Motor neuron (in vitro differentiated cells): ENCODE results near the gene RNF144A. TPM values are rescaled to one million over a fixed set of nuclear protein-coding genes. Genes with fewer than 3 reads are reported as not detected.
"Not testable (repeated sequence)": the region's sequence is repeated elsewhere in the genome, so short reads cannot be mapped to it uniquely, and the experiment has no call there.

Experiments used
- ATAC-seq, 8 experiments: fragments of 200-7000 bp; cut with Tn5 transposase; replicated peaks in 6 of 8; 2 replicates each; pipeline ENCODE4 v1.8.0; 2021; ENCODE audit warnings: mild to moderate bottlenecking in 8 of 8, moderate library complexity in 8 of 8
- H3K27ac ChIP-seq, 2 donors: fragments of 250-450 bp; sonication (Bioruptor Pico); 2 replicates each; pipeline ENCODE4 v1.9.0; 2021; ENCODE audit warnings: antibody characterized with exemption in 2 of 2, mild to moderate bottlenecking in 2 of 2, moderate library complexity in 1 of 2
- H3K4me1 ChIP-seq, 2 donors: fragments of 250-450 bp; sonication (Bioruptor Pico); replicated peaks in 1 of 2; 2 replicates each; pipeline ENCODE4 v1.6.1; 2021; ENCODE audit warnings: antibody characterized with exemption in 2 of 2, mild to moderate bottlenecking in 2 of 2, moderate library complexity in 1 of 2
- H3K4me3 ChIP-seq, 5 donors: fragments of 250-450 bp; sonication (Bioruptor Pico); 2 replicates each; pipeline ENCODE4 v1.9.0; 2021; ENCODE audit warnings: antibody characterized with exemption in 5 of 5, mild to moderate bottlenecking in 5 of 5, moderate library complexity in 4 of 5
- WGBS, 10 experiments: fragments of 450-650 bp; shearing (Covaris generic); methylation state at CpG; one replicate each; pipeline ENCODE4 v1.0.0; 2022; 5-methylcytosine and 5-hydroxymethylcytosine counted together
- in situ Hi-C, 9 experiments: fragments of 400-800 bp; cut with MboI; loops; one replicate each; pipeline ENCODE4 v1.15.0; 2021; ENCODE audit warnings: low sequenced_read_pairs in 9 of 9, low pct_unique_long_range_greater_than_20kb in 2 of 9; ENCODE audit not compliant: unreplicated experiment in 9 of 9
- total RNA-seq, 8 experiments: library from RNA; unstranded; fragments of 300-600 nt; gene quantifications; 2 replicates each; pipeline versions ENCODE4 v1.2.3 to v1.2.4, GENCODE V29; 2022

The RNF144A gene
- total RNA-seq, 8 experiments from 2014 or later, result 8.3 to 34.8 (median 22.5) TPM

DNA sequence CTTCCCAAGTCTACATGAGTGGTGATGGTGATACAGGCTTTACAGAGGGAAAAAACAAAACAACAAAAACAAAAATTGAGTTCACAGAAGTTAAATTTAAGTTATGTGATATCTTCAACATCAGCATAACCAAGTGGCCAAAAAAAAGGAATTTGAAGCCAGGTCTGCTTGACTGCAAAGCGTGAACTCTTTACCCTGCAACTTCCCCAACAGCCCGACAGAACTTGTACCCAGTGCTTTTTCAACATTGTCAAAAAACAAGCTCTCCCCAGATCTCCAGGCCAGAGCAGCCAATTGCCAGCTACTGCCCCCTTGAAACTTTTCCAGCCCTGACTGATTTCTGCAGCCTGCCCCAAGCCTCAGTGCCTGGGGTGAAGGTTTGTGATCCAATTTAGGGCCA lies 76.7 kb downstream of the RNF144A start:
- in situ Hi-C loops, result no loop called here
- 70 to 92% (median 80%) methylated on average over 2 of the region's 2 CpGs; no CpG with 5 or more reads in 1 of the 10 experiments for WGBS, 10 experiments
- Histone ChIP-seq H3K27ac (no peak overlapping the region), H3K4me1 (peaks cover 17 to 37% of the 10 kb centered on the region in 2 donors), H3K4me3 (no peak overlapping the region)
- no peak for ATAC-seq

DNA sequence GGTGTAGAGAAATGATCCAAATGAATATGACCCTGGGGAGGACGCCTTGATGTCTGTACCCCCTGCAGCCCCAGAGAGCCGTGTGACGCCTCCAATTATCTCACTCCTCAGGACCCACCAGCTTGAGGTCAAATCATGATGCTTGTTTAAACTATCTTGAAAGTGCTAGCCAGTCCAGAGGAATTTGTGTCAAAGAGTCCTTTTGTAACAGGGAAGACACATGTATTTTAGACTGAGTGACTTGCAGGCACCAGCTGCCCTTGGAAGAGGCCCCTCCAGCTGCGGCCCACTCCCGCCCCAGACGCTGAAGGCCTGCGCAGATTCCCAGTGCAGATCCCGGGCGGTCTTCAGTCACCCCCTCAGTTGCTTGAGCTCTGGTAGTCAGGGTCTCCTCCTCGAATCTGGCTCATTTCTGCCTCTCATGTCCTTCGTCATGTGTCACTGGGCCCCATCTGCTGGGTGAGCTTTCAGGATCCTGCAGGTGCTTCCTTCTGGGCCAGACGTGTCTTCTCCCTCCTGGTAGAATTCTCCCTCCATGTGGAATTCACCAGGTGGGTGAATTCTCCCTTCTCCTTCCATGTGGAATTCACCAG lies 77.4 kb downstream of the RNF144A start:
- ATAC-seq, result no peak
- no peak overlapping the region for H3K27ac ChIP-seq
- in situ Hi-C loops, result no loop called here
- H3K4me3 ChIP-seq, result no peak overlapping the region
- peaks cover 19 to 37% of the 10 kb centered on the region in 2 donors for H3K4me1 ChIP-seq
- 82 to 100% (median 88%) methylated on average over 1 to 5 of the region's 12 CpGs; no CpG with 5 or more reads in 4 of the 10 experiments for whole genome bisulfite sequencing, 10 experiments

DNA sequence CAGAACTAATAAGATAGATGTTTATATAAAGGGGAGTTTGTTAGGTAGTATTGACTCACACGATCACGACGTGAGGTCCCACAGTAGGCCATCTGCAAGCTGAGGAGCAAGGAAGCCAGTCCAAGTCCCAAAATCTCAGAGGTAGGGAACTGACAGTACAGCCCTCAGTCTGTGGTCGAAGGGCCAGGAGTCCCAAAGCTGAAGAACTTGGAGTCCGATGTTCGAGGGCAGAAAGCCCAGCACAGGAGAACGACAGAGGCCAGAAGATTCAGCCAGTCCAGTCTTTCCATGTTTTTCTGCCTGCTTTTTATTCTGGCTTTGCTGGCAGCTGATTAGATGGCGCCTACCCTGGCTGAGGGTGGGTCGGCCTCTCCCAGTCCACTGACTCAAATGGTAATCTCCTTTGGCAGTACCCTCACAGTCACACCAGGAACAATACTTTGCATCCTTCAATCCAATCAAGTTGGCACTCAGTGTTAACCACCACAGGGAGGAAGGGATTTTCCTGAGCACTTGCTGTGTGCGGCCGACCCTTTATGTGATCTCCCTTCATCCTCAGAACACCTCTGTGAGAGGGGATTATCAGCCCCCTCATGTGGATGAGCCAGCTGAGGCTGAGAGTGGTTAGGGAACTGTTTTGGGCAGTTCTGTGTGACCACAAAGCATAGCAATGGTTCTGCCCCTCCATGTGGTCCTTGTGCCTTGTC lies 78.3 kb downstream of the RNF144A start:
- Histone ChIP-seq H3K27ac (no peak overlapping the region), H3K4me1 (peaks cover 19 to 37% of the 10 kb centered on the region in 2 donors), H3K4me3 (no peak overlapping the region)
- 53 to 100% (median 92%) methylated on average over 1 to 7 of the region's 11 CpGs; no CpG with 5 or more reads in 2 of the 10 experiments for WGBS, 10 experiments
- no peak for ATAC-seq
- in situ Hi-C loops, result no loop called here

DNA sequence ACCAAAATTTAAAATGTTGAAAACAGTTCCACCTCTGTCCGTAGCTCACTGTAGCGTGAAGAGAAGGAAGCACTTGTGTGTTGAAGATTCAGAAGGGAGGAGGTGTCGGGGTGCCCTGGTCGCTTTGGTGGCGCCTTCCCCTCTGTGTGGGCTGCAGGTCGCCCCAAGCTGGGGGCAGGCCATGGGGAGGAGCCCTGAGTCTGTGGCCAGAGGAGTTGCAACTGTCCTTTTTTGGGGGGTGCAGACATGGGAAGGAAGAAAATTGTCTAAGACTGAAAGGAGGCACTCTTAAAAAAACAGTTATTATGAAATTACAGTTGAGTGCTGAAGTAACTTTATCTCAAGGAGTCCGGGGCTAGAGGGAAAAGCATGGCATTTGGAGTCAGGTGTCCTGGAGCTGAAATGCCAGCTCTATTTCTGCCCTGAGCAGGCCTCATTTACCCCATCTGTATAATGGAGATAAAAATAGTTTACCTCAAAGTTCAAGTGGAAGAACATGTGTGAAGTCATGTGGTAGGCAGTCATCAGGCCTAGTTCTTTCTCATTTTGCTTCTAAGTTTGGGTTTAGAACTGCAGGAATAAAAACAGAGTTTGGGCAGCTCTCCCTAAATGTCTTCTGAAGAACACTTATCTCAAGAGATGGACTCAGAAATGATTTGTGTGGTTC lies 82.1 kb downstream of the RNF144A start:
- Histone ChIP-seq H3K4me1 (peaks cover 10 to 13% of the 10 kb centered on the region in 2 donors), H3K4me3 (no peak overlapping the region), H3K27ac (no peak overlapping the region)
- ATAC-seq, result no peak
- 80 to 100% (median 93%) methylated on average over 1 to 5 of the region's 7 CpGs; no CpG with 5 or more reads in 1 of the 10 experiments for WGBS, 10 experiments
- in situ Hi-C loops, result no loop called here

DNA sequence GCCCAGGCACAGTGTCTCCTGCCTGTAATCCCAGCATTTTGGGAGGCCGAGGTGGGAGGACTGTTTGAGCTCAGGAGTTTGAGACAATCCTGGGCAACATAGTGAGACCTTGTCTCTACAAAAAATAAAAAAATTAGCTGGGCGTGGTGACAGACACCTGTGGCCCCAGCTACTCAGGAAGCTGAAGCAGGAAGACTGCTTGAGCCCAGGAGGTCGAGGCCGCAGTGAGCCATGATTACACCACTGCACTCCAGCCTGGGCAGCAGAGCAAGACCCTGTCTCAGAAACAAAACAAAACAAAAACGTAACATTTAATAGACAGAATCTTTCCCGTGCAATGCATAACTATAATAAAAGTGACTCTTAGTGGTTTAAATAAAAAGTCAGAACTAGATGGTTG lies 84.2 kb downstream of the RNF144A start:
- H3K27ac ChIP-seq, H3K4me3 ChIP-seq, H3K4me1 ChIP-seq, ATAC-seq: not testable (repeated sequence)
- in situ Hi-C loops, result loop anchor here in 1 of 9 experiments (25.0 kb wide), 1 partner anchor 89 kb away; the partner anchor contains the start of gene RNF144A
- 74 to 100% (median 94%) methylated on average over 1 to 6 of the region's 6 CpGs; no CpG with 5 or more reads in 1 of the 10 experiments for WGBS, 10 experiments

DNA sequence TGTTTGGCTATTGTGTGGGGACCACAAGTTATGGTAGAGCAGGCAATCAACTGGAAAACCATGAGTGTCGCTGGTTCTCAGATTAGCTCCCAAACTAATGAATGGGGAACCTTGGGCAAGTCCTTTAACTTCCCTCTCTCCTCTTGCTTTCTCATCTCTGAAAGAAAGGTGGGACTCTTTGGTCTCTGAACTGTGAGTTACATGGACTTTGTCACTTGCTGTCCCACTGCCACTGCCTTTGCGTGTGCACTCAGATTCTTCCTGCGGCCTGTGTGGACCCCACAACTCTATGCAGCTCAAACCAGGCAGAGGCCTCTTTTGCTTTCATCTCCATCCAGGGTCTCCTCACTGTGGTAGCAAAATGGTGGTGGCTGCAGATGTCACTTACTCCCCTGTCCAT lies 86.7 kb downstream of the RNF144A start:
- in situ Hi-C loops, result loop anchor here in 1 of 9 experiments (25.0 kb wide), 1 partner anchor 92 kb away; the partner anchor contains the start of gene RNF144A
- no peak overlapping the region for H3K27ac ChIP-seq
- peaks cover 18 to 25% of the 10 kb centered on the region in 2 donors for H3K4me1 ChIP-seq
- 90 to 100% (median 95%) methylated on average over 2 to 3 of the region's 3 CpGs; no CpG with 5 or more reads in 3 of the 10 experiments for WGBS, 10 experiments
- H3K4me3 ChIP-seq, result no peak overlapping the region
- no peak for ATAC-seq

DNA sequence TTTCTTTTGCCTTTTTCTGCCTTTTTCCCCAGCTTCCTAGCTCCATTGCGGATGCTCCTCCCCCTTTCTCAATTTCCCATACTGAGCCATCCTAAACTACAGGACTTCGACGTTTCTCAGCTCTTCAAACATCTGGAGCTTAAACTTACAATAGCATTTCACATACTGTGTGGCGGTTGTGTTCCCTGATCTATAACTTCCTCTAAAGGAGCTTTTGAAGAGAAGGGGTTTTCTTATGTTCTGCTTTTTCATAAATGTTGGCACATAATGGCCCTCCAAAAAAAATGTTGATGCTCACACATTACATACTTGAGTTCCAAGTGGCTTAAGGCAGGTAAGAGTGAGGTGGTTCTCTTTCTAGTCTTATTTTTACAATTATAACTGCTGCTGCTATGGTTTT lies 87.4 kb downstream of the RNF144A start:
- in situ Hi-C loops, result loop anchor here in 1 of 9 experiments (25.0 kb wide), 1 partner anchor 92 kb away; the partner anchor contains the start of gene RNF144A
- Histone ChIP-seq H3K4me1 (peaks cover 19 to 29% of the 10 kb centered on the region in 2 donors), H3K27ac (no peak overlapping the region), H3K4me3 (no peak overlapping the region)
- ATAC-seq, result no peak
- 52 to 100% (median 73%) methylated on average over 1 to 4 of the region's 4 CpGs; no CpG with 5 or more reads in 3 of the 10 experiments for WGBS, 10 experiments

DNA sequence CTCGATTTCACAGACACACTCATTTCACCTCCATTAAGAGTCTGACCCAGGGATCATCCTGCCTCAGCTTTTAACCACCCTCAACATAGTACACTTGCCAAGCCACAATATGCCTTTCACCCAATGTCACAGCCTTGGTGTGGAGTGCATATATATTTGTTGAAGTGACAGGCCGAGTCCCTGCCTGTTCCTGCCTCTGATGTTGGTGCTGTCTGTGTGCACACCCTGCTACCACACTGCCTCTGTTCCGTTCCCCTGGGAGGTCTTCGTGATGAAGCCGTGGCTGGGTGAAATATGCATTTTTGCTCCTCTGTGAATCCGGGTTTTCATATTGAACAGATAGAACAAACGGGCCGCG lies 90.3 kb downstream of the RNF144A start:
- WGBS, 10 experiments, result 73 to 100% (median 91%) methylated on average over 1 to 9 of the region's 9 CpGs; no CpG with 5 or more reads in 3 of the 10 experiments
- in situ Hi-C loops, result loop anchor here in 1 of 9 experiments (25.0 kb wide), 1 partner anchor 95 kb away; the partner anchor contains the start of gene RNF144A
- Histone ChIP-seq H3K4me3 (no peak overlapping the region), H3K27ac (peak overlapping the region; percentile 34 to 42), H3K4me1 (peaks cover 47 to 55% of the 10 kb centered on the region in 2 donors)
- ATAC-seq, result peak in 3 of 8 experiments; percentile 1 to 20 (median 4)

DNA sequence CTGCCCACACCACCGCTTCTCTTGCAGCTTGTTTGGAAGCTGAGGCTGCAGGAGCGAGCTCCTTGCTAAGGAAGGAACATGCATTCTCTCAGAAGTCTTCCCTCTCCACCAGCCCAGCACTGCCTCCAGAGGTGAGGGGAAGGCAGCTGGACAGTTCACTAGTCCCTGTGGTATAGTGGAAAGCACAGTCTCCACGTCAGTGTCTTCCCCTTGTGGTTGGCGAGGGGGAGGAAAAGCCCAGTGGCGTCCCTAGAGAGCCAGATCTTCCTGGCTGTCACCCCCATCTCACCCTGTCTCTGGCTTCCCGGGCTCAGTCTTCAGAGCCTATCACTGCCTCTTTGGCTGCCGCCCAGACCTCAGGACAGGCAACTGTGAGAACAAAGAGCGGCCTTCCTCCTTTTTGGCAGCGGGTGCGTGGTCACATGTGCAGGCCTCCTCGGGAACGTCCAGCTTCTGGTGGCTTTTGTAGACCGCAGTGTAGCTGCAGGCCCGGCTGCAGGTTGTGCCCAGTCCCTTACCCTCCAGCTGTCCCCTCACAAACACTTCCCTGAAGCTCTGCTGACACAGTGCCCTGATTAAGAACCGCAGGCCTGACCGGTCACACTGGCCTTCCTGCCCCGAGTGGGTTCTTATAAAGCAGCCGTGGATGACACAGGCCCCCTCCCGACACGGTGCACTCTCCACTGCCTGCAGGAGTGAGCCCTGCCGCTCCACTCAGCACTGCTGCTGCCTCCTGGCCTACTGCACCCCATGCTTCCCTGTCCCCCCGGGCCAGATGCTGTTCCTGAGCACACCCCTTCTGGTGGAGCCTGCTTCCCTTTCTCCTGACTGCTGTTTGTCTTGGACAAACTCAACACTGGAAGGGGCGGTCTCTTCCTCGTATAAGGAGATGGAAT lies 90.9 kb downstream of the RNF144A start:
- H3K27ac ChIP-seq, result peak overlapping the region; percentile 9 to 42
- ATAC-seq, result peak in 5 of 8 experiments; percentile 37 to 66 (median 56)
- H3K4me1 ChIP-seq, result peaks cover 47 to 55% of the 10 kb centered on the region in 2 donors
- H3K4me3 ChIP-seq, result no peak overlapping the region
- 68 to 100% (median 80%) methylated on average over 1 to 10 of the region's 24 CpGs; no CpG with 5 or more reads in 1 of the 10 experiments for WGBS, 10 experiments
- in situ Hi-C loops, result loop anchor here in 1 of 9 experiments (25.0 kb wide), 1 partner anchor 96 kb away; the partner anchor contains the start of gene RNF144A

DNA sequence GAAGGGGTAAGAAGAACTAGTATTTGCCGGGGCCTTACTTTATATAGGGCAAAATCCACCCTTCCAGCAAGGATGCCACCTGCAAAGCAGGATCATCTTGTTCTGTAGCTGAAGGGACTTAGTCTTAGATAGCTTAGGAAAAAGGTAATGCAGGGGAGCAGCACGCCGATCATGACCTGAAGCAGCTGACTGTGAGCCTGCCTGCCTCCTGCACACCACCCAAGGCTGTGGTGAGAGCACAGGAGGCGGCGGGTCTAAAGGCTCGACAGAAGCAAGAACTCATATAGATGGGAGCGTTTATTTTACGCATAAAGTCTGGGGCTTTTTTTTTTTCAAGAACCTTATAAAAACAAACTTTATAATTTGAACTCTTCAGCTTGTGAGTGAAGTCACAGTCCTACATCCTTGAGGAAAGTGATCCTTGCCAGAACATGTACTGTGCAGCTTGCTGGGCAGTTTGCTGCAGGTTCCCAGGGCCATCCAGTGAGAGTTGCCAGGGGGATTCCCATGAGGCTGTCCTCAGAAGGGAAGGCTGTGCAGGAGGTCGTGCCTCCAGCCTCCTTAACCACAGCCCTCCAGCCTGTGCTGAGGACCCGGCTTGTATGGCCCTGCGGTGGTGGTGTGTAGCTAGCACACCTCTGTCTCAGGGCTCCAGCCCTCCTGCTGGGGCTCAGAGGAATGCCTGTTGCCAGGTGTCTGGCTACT lies 92.1 kb downstream of the RNF144A start:
- H3K27ac ChIP-seq, result no peak overlapping the region
- 83 to 100% (median 94%) methylated on average over 1 to 10 of the region's 11 CpGs; no CpG with 5 or more reads in 3 of the 10 experiments for WGBS, 10 experiments
- no peak for ATAC-seq

DNA sequence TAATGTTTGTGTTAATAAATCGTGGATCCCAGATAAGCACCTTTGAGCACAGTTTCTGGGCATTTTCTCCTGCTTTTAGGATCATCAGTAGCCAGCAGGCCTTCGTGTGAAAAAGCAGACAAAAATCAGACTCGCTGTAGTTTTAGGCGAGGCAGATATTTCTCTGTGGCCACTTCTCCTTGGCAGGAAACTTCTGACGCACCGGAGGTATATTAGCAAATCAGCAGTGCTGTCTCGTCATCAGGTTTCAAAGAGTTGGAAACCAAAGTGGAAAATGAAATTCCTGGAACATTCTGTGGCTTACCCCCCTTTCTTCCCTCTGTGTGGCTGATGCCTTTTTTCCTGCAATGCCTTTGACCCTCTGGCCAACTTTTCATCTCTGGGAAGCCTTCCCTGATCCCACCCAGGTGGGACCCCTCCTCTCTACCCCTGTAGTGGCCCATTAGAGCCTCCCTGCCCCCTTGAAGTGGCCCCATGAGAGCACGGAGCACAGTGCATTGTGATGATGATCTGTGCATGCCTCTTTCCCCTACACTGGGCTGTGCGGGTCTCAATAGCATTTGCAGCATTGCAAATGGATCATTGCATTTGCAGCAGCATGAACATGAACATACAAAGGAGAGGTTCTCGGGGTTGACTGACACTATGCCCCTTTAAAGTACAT lies 93.3 kb downstream of the RNF144A start:
- peak in 3 of 8 experiments; percentile 5 to 34 (median 15) for ATAC-seq
- in situ Hi-C loops, result loop anchor here in 1 of 9 experiments (25.0 kb wide), 1 partner anchor 98 kb away; the partner anchor contains the start of gene RNF144A
- H3K4me1 ChIP-seq, result peaks cover 64 to 71% of the 10 kb centered on the region in 2 donors
- 8 to 95% (median 45%) methylated on average over 1 to 9 of the region's 10 CpGs for WGBS, 10 experiments
- H3K27ac ChIP-seq, result peak overlapping the region in 1 of 2 donors; percentile 13
- H3K4me3 ChIP-seq, result no peak overlapping the region

More for the DNA sequence above, 92.1 kb downstream of the RNF144A start:
- in situ Hi-C loops, result loop anchor here in 1 of 9 experiments (25.0 kb wide), 1 partner anchor 97 kb away; the partner anchor contains the start of gene RNF144A
- no peak overlapping the region for H3K4me3 ChIP-seq
- peaks cover 52 to 59% of the 10 kb centered on the region in 2 donors for H3K4me1 ChIP-seq
